ENCODE results near the gene PCYT1B.
"Not testable (repeated sequence)": the region's sequence is repeated elsewhere in the genome, so short reads cannot be mapped to it uniquely, and the experiment has no call there.

Gene PCYT1B

GRCh38 chrX:24659106-24659505, 12.0 kb upstream of the PCYT1B start:
- Mint-ChIP-seq H3K4me3 (no peak overlapping the region), H3K27me3 (no peaks in the 10 kb centered on the region), H3K36me3 (no peaks in the 10 kb centered on the region), H3K27ac (no peak overlapping the region), H3K9me3 (ENCODE audit: low read depth) (no peaks in the 10 kb centered on the region), H3K4me1 (ENCODE audit: low read depth) (no peaks in the 10 kb centered on the region)

DNA sequence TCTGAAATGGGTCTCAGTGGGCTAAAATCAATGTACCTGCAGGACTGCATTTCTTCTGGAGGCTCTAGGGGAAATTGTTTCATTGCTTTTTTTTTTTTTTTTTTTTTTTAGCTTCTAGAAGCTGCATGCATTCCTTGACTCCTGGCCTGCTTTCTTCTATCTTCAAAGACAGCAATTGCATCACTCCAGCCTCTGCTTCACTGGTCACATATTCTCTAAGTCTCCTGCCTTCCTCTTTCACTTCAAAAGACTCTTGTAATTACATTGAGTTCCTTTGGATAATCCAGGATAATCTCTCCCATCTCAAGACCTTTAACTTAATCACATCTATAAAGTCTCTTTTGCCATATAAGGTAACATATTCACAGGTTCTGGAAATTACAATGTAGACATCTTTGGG, 11.3 kb upstream of the PCYT1B start:
- Mint-ChIP-seq H3K4me1 (ENCODE audit: low read depth) (no peaks in the 10 kb centered on the region), H3K27ac (no peak overlapping the region), H3K9me3 (ENCODE audit: low read depth) (no peaks in the 10 kb centered on the region), H3K27me3 (no peaks in the 10 kb centered on the region), H3K36me3 (no peaks in the 10 kb centered on the region), H3K4me3 (no peak overlapping the region)

DNA sequence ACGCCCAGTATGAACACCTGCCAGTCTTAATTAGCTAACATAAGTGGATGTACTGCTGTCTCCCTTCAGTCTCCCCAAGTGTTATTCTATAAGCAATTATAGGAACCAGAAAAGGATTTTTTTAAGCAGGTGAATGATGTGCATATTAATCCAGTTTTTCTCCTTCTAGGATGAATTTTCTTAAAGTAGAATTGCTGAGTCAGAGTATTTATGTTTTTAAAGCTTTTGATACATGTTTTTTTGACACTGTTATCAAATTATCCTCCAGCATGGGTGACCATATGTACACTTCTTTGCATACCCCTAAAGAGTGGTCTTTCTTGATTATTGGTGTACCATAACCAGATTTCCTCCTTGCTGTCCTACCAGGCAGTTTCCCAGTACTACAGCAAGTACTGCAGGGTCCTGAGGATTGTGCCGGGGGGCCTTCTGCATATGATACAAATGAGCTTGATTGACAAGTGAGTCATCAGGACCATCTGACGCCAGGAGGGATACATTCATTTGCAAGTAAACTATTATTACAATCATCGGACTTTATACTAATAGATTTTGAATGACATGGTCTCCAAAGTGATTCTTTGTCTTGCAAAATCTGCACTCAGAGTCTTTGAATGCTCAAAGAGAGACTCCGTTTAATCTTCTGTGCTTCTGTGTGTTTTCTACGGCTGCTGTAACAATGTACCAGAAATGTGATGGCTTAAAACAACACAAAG, 10.7 kb upstream of the PCYT1B start:
- H3K27ac Mint-ChIP-seq, result no peak overlapping the region
- no peaks in the 10 kb centered on the region for H3K9me3 Mint-ChIP-seq (ENCODE audit: low read depth)
- no peaks in the 10 kb centered on the region for H3K27me3 Mint-ChIP-seq
- H3K36me3 Mint-ChIP-seq, result no peaks in the 10 kb centered on the region
- no peak overlapping the region for H3K4me3 Mint-ChIP-seq
- no peaks in the 10 kb centered on the region for H3K4me1 Mint-ChIP-seq (ENCODE audit: low read depth)

- H3K4me3 Mint-ChIP-seq; H3K27me3 Mint-ChIP-seq; H3K9me3 Mint-ChIP-seq (ENCODE audit: low read depth); H3K27ac Mint-ChIP-seq; H3K4me1 Mint-ChIP-seq (ENCODE audit: low read depth); H3K36me3 Mint-ChIP-seq: not testable (repeated sequence)
Measured at GRCh38 chrX:24655679-24656078, 8.5 kb upstream of the PCYT1B start.

GRCh38 chrX:24651783-24652182, 4.6 kb upstream of the PCYT1B start:
- peaks cover 5% of the 10 kb centered on the region for H3K27me3 Mint-ChIP-seq
- no peak overlapping the region for H3K27ac Mint-ChIP-seq
- no peaks in the 10 kb centered on the region for H3K9me3 Mint-ChIP-seq (ENCODE audit: low read depth)
- peaks cover 9% of the 10 kb centered on the region for H3K4me1 Mint-ChIP-seq (ENCODE audit: low read depth)
- no peak overlapping the region for H3K4me3 Mint-ChIP-seq
- no peaks in the 10 kb centered on the region for H3K36me3 Mint-ChIP-seq

DNA sequence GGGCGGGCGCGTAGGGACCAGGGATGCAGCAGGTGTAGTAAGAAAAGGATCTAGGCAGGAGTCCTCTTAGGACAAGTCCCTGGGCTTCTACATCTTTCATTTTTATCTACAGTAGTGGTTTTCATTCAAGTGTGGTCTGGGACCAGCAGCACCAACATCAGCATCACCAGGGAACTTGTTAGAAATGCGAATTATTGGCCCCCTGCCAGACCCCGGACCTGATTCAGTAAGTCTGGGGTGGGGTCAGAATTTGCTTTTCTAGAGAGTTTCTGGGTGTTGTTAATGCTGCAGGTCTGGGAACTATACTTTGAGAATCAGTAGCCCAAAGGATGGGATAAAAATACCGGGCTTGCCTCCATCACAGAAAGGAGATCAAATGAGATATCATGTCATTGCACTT, 1.3 kb upstream of the PCYT1B start:
- Mint-ChIP-seq H3K9me3 (ENCODE audit: low read depth) (no peaks in the 10 kb centered on the region), H3K36me3 (no peaks in the 10 kb centered on the region), H3K27ac (no peak overlapping the region), H3K4me1 (ENCODE audit: low read depth) (peaks cover 13% of the 10 kb centered on the region), H3K4me3 (no peak overlapping the region), H3K27me3 (peaks cover 5% of the 10 kb centered on the region)

DNA sequence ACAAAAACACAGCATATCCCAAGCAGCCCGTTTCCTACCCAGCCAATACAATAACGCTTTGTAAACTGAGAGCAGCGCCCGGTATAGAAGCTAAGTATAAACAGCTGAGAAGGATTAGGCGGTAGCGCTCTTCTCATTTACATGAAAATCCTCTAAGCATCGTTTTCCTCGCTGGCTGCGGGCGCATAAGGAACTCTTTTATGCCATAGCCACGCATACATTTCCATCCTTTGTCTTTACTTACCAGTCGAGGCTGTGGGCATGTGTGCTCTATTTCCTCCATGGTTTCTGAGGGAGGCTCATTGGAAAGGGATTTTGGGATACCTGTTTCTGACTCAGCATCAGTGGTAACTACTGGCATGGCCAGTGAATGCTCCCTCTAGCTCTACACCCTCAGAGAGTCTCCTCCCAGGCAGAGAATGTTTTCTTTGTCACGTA, 383 bp downstream of the PCYT1B start:
- peak overlapping the region; percentile 70 for H3K4me3 Mint-ChIP-seq
- H3K9me3 Mint-ChIP-seq (ENCODE audit: low read depth), result no peaks in the 10 kb centered on the region
- no peak overlapping the region for H3K27ac Mint-ChIP-seq
- no peaks in the 10 kb centered on the region for H3K36me3 Mint-ChIP-seq
- peaks cover 5% of the 10 kb centered on the region for H3K27me3 Mint-ChIP-seq
- peaks cover 13% of the 10 kb centered on the region for H3K4me1 Mint-ChIP-seq (ENCODE audit: low read depth)

GRCh38 chrX:24646006-24646405, 1.1 kb downstream of the PCYT1B start:
- peak overlapping the region; percentile 67 for H3K4me3 Mint-ChIP-seq
- peaks cover 13% of the 10 kb centered on the region for H3K4me1 Mint-ChIP-seq (ENCODE audit: low read depth)
- no peaks in the 10 kb centered on the region for H3K36me3 Mint-ChIP-seq
- peaks cover 5% of the 10 kb centered on the region for H3K27me3 Mint-ChIP-seq
- no peaks in the 10 kb centered on the region for H3K9me3 Mint-ChIP-seq (ENCODE audit: low read depth)
- no peak overlapping the region for H3K27ac Mint-ChIP-seq

- peaks cover 13% of the 10 kb centered on the region for H3K4me1 Mint-ChIP-seq (ENCODE audit: low read depth)
- H3K27ac Mint-ChIP-seq, result no peak overlapping the region
- H3K36me3 Mint-ChIP-seq, result no peaks in the 10 kb centered on the region
- H3K27me3 Mint-ChIP-seq, result no peaks in the 10 kb centered on the region
- no peak overlapping the region for H3K4me3 Mint-ChIP-seq
- no peaks in the 10 kb centered on the region for H3K9me3 Mint-ChIP-seq (ENCODE audit: low read depth)
Measured at GRCh38 chrX:24643116-24643515, 4.0 kb downstream of the PCYT1B start.

DNA sequence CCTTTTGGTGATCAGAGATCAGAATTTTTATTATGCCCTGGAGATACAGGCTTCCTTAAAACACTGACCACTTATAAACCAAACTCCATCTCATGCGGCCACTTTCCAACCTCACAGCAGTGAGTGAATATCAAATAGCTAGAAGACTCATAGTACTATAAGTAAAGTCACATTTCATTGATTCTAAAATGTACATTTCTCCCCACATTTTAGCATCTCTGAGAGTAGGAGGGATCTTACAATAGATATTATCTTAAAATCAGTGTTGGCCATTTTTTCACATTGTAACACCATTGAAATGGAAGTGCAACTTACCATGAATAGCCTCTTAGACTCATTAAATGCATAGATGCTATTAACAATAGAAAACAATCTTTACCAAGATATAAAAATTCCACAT, 17.4 kb downstream of the PCYT1B start:
- Mint-ChIP-seq H3K27ac (no peak overlapping the region), H3K4me1 (ENCODE audit: low read depth) (no peaks in the 10 kb centered on the region), H3K4me3 (no peak overlapping the region), H3K36me3 (no peaks in the 10 kb centered on the region), H3K27me3 (peaks cover 4% of the 10 kb centered on the region), H3K9me3 (ENCODE audit: low read depth) (no peaks in the 10 kb centered on the region)

- no peaks in the 10 kb centered on the region for H3K27me3 Mint-ChIP-seq
- no peaks in the 10 kb centered on the region for H3K4me1 Mint-ChIP-seq (ENCODE audit: low read depth)
- H3K4me3 Mint-ChIP-seq, result no peak overlapping the region
- H3K27ac Mint-ChIP-seq, result no peak overlapping the region
- no peaks in the 10 kb centered on the region for H3K36me3 Mint-ChIP-seq
- no peaks in the 10 kb centered on the region for H3K9me3 Mint-ChIP-seq (ENCODE audit: low read depth)
Measured at GRCh38 chrX:24619647-24620046, 27.5 kb downstream of the PCYT1B start.

GRCh38 chrX:24610516-24610915, 36.6 kb downstream of the PCYT1B start:
- no peaks in the 10 kb centered on the region for H3K27me3 Mint-ChIP-seq
- no peak overlapping the region for H3K27ac Mint-ChIP-seq
- no peaks in the 10 kb centered on the region for H3K36me3 Mint-ChIP-seq
- H3K4me1 Mint-ChIP-seq (ENCODE audit: low read depth), result no peaks in the 10 kb centered on the region
- no peak overlapping the region for H3K4me3 Mint-ChIP-seq
- no peaks in the 10 kb centered on the region for H3K9me3 Mint-ChIP-seq (ENCODE audit: low read depth)

DNA sequence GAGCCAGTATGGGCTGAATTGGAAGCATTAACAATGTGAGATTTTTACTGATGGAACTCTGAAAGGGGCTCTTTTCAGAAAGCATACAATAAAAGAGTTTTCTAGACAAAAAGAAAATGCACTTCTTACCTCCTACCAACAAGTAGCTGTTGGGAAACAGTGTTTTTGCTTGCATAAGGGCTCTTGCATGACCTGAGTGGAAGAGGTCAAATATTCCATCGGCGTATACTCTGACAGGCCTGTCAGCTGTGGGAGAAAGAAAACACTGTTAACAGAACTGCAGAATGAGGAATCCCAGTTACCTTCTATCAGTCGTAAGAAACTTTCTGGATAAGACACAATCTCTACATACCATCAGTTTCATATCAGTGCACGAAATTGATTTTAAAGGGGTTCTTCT, 39.5 kb downstream of the PCYT1B start:
- H3K4me3 Mint-ChIP-seq, result no peak overlapping the region
- no peaks in the 10 kb centered on the region for H3K4me1 Mint-ChIP-seq (ENCODE audit: low read depth)
- no peaks in the 10 kb centered on the region for H3K36me3 Mint-ChIP-seq
- no peaks in the 10 kb centered on the region for H3K9me3 Mint-ChIP-seq (ENCODE audit: low read depth)
- H3K27ac Mint-ChIP-seq, result no peak overlapping the region
- H3K27me3 Mint-ChIP-seq, result no peaks in the 10 kb centered on the region

DNA sequence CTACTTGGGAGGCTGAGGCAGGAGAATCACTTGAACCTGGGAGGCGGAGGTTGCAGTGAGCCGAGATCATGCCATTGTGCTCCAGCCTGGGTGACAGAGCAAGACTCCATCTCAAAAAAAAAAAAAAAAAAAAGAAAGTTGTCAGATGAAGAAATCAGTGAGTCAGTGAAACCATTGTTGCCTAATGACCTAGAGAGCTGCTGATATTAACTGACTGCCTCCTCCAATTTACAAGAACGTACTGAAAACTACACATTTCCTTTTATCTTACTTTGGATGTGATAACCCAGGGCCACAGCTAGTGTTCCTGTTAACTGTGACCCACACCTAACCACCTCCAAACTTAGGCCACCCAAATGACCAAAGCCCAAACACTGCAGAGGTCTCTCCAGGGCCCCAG, 41.2 kb downstream of the PCYT1B start:
- H3K4me3 Mint-ChIP-seq; H3K36me3 Mint-ChIP-seq; H3K9me3 Mint-ChIP-seq (ENCODE audit: low read depth): not testable (repeated sequence)

GRCh38 chrX:24603191-24603590, 44.0 kb downstream of the PCYT1B start:
- no peaks in the 10 kb centered on the region for H3K36me3 Mint-ChIP-seq
- no peaks in the 10 kb centered on the region for H3K4me1 Mint-ChIP-seq (ENCODE audit: low read depth)
- peaks cover 1% of the 10 kb centered on the region for H3K27me3 Mint-ChIP-seq
- no peaks in the 10 kb centered on the region for H3K9me3 Mint-ChIP-seq (ENCODE audit: low read depth)
- no peak overlapping the region for H3K27ac Mint-ChIP-seq
- no peak overlapping the region for H3K4me3 Mint-ChIP-seq

More for the DNA sequence above, 41.2 kb downstream of the PCYT1B start:
- not testable (repeated sequence) for H3K4me1 Mint-ChIP-seq (ENCODE audit: low read depth); H3K27me3 Mint-ChIP-seq; H3K27ac Mint-ChIP-seq

- Mint-ChIP-seq H3K9me3 (ENCODE audit: low read depth) (no peaks in the 10 kb centered on the region), H3K4me1 (ENCODE audit: low read depth) (no peaks in the 10 kb centered on the region), H3K27me3 (peaks cover 1% of the 10 kb centered on the region), H3K4me3 (no peak overlapping the region), H3K36me3 (no peaks in the 10 kb centered on the region), H3K27ac (no peak overlapping the region)
Measured at GRCh38 chrX:24601858-24602257, 45.3 kb downstream of the PCYT1B start.

Measured in activated naive CD8-positive, alpha-beta T cell (primary cell).